BLaER1 treated with 17β-estradiol and CSF1 and Interleukin-3, amounts not matched to agents 10 nM and 100 nM (cell line): Measurements from ENCODE around the gene DAZAP1.
A peak's percentile ranks its signal among the peaks of the same experiment; 100 is the strongest.
"Not testable (repeated sequence)": the region's sequence is repeated elsewhere in the genome, so short reads cannot be mapped to it uniquely, and the experiment has no call there.

Experiments
- H3K27ac ChIP-seq, 11 experiments: shearing (Covaris generic); formaldehyde crosslinking; 2 replicates each; pipeline ENCODE4 v1.8.1; 2022
- H3K27me3 ChIP-seq, 11 experiments: shearing (Covaris generic); formaldehyde crosslinking; 2 replicates each; pipeline ENCODE4 v1.8.1; 2022
- H3K36me3 ChIP-seq, 11 experiments: shearing (Covaris generic); formaldehyde crosslinking; 2 replicates each; pipeline ENCODE4 v1.8.1; 2022
- H3K4me1 ChIP-seq, 10 experiments: shearing (Covaris generic); formaldehyde crosslinking; 2 replicates each; pipeline ENCODE4 v1.8.1; 2022
- H3K4me2 ChIP-seq, 11 experiments: shearing (Covaris generic); formaldehyde crosslinking; 2 replicates each; pipeline ENCODE4 v1.8.1; 2022
- H3K4me3 ChIP-seq, 10 experiments: shearing (Covaris generic); formaldehyde crosslinking; 2 replicates each; pipeline ENCODE4 v1.8.1; 2022
- H3K9ac ChIP-seq, 11 experiments: shearing (Covaris generic); formaldehyde crosslinking; 2 replicates each; pipeline ENCODE4 v1.8.1; 2022
- H3K9me3 ChIP-seq, 11 experiments: shearing (Covaris generic); formaldehyde crosslinking; replicated peaks in 1 of 11; 2 replicates each; pipeline ENCODE4 v1.8.1; 2022
- H4K20me1 ChIP-seq, 11 experiments: shearing (Covaris generic); formaldehyde crosslinking; 2 replicates each; pipeline ENCODE4 v1.8.1; 2022
- Cebpa-rat ChIP-seq, 11 experiments: shearing (Covaris generic); IDR thresholded peaks; 2 replicates each; pipeline ENCODE4 v1.8.1; 2022

The DAZAP1 gene

DNA sequence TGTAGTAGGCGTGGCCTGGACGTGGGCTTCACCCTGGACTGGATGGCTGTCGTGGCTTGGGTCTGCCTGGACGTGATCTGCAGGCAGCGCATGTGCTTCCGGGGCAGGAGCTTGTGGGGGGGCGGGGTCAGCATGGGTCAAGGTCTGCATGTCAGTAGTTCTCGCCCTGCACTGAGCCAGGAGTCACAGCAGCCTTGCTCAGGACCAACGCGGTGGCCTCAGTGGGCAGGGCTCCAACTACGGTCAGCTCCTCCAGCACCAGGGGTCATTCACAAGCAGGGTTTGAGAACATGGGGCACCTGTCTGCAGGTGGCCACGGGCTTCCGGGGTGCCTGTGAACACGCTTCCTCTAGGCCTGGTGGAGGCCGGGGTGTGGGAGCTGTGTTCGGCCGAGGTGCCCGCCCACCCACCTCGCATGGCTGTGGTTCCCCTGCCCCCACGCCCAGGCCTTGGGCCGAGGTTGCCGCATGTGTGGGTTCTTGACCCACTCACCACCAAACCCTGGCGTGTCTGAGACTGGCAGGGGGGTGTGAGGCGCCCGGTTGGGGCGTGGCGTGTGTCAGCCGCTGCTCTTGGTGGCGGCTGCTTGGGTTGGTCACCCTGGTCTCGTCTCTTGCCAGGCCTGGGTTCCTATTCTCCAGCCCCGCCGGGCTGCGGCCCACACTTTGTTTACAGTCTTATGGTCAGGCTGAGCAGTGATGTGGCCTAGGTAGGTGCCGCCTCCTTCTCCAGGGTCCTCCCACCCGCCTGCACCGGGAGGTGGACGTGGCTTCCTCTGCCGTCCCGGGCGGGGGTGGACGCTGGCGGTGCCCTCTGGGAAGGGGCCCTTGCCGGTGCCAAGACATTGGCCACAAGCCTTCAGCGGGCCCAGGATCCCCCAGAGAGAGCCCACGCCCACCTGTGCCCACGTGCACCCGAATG, 26.0 kb downstream of the DAZAP1 start:
- peaks cover 23 to 44% (median 40%) of the 10 kb centered on the region in 10 experiments for H3K4me1 ChIP-seq
- no peak overlapping the region for H3K4me3 ChIP-seq
- peaks cover 70 to 81% (median 74%) of the 10 kb centered on the region in 11 experiments for H3K36me3 ChIP-seq
- H3K27ac ChIP-seq, result no peak overlapping the region
- no peaks in the 10 kb centered on the region for H3K27me3 ChIP-seq
- no peaks in the 10 kb centered on the region for H3K9me3 ChIP-seq
- no peak for TF ChIP-seq Cebpa-rat (IDR thresholded peaks at IDR 0.05)
- H4K20me1 ChIP-seq, result peaks cover 58 to 97% (median 82%) of the 10 kb centered on the region in 11 experiments; a peak in 21 of 22 replicates
- H3K9ac ChIP-seq, result no peak overlapping the region; a peak in 1 of 22 replicates
- no peak overlapping the region for H3K4me2 ChIP-seq

DNA sequence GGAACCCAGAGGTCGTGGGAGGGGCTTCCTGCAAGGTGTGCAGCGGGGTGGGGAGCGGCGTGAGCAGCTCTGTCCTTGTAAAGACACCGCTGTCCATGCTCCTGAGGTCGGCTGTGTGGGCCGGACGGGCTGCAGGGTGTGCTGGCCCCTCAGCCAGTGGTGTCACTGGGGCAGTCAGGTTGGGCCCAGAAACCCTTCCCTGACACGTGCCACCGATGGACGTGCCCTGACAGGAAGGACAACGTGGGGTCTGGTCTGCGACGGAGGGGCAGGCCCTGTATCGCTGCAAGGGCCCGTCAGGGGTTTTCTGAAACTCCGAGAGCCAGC, 26.6 kb downstream of the DAZAP1 start:
- Histone ChIP-seq H3K27ac (no peak overlapping the region), H3K9me3 (no peaks in the 10 kb centered on the region), H3K36me3 (peaks cover 63 to 75% (median 68%) of the 10 kb centered on the region in 11 experiments), H3K27me3 (no peaks in the 10 kb centered on the region), H3K9ac (0 out of 22 replicates have a peak overlapping the region, but pooled peaks of 2 of the 11 experiments have one; percentile 19), H3K4me1 (peaks cover 23 to 44% (median 36%) of the 10 kb centered on the region in 10 experiments), H3K4me3 (no peak overlapping the region), H3K4me2 (no peak overlapping the region), H4K20me1 (peaks cover 53 to 97% (median 82%) of the 10 kb centered on the region in 11 experiments; a peak in 21 of 22 replicates)
- TF ChIP-seq Cebpa-rat (IDR thresholded peaks at IDR 0.05), result no peak

DNA sequence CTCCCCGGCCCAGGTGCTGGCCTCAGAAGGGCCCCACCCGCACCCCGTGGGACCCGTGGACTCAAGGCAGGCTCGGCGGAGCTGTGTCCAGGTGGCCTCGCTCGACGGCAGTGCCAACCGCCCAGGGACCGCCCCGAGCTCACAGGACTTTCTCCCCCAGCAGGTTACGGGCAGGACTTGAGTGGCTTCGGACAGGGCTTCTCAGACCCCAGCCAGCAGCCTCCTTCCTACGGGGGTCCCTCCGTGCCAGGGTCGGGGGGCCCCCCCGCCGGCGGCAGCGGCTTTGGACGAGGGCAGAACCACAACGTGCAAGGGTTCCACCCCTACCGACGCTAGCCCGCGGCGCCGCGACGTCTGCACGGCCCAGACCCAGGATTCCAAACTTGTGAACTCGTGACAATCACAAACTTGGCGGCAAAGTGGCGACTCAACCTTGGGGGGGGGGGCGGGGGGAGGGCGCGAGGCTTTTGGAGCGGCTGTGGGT, 27.2 kb downstream of the DAZAP1 start:
- Histone ChIP-seq H3K27ac (no peak overlapping the region; a peak in 1 of 22 replicates), H3K4me1 (peaks cover 27 to 47% (median 34%) of the 10 kb centered on the region in 10 experiments), H3K27me3 (no peaks in the 10 kb centered on the region), H3K4me3 (no peak overlapping the region), H3K4me2 (no peak overlapping the region), H3K9ac (0 out of 22 replicates have a peak overlapping the region, but pooled peaks of 2 of the 11 experiments have one; percentile 19), H3K36me3 (peaks cover 62 to 75% (median 67%) of the 10 kb centered on the region in 11 experiments), H3K9me3 (no peaks in the 10 kb centered on the region), H4K20me1 (peaks cover 53 to 97% (median 82%) of the 10 kb centered on the region in 11 experiments)
- no peak for TF ChIP-seq Cebpa-rat (IDR thresholded peaks at IDR 0.05)

DNA sequence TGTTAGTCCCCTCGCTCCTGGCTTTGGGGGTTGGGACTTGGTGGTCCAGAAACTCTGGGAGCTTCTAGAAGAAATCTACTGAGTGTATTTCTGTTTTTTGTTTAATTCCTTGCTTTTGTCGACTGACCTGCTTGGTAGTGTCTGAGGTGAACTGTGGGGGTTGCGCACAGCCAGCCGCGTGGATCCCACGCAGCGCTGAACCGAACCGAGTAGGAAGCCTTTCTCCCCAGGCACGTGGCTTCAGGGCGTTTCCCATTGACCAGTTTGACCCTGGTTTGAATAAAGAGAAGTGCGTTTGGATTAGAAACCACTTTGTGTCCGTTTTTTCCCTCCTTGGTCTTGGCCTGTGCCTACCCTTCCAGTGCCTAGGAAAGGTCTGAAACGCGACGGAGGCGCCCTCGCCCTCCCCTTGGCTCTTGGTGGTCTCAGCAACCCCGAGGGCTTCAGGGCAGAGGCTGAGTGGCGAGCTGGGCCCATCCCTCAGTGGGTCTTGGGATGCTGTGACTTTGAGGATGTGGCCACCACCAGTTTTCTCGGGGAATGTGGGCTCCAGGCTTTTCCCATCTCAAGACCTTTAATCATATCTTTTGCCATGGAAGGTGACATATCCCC, 28.1 kb downstream of the DAZAP1 start:
- H3K4me1 ChIP-seq, result peaks cover 35 to 56% (median 40%) of the 10 kb centered on the region in 10 experiments
- H4K20me1 ChIP-seq, result peaks cover 58 to 97% (median 83%) of the 10 kb centered on the region in 11 experiments
- peak overlapping the region in 2 of 11 experiments; percentile 6 to 9; a peak in 4 of 22 replicates for H3K27ac ChIP-seq
- H3K4me3 ChIP-seq, result no peak overlapping the region
- no peak for TF ChIP-seq Cebpa-rat (IDR thresholded peaks at IDR 0.05)
- no peaks in the 10 kb centered on the region for H3K9me3 ChIP-seq
- H3K27me3 ChIP-seq, result no peaks in the 10 kb centered on the region
- H3K9ac ChIP-seq, result peak overlapping the region in 2 of 11 experiments; percentile 20 to 28; a peak in 3 of 22 replicates
- peaks cover 63 to 75% (median 68%) of the 10 kb centered on the region in 11 experiments for H3K36me3 ChIP-seq
- peak overlapping the region in 4 of 11 experiments; percentile 8 to 35 (median 28); a peak in 6 of 22 replicates for H3K4me2 ChIP-seq

DNA sequence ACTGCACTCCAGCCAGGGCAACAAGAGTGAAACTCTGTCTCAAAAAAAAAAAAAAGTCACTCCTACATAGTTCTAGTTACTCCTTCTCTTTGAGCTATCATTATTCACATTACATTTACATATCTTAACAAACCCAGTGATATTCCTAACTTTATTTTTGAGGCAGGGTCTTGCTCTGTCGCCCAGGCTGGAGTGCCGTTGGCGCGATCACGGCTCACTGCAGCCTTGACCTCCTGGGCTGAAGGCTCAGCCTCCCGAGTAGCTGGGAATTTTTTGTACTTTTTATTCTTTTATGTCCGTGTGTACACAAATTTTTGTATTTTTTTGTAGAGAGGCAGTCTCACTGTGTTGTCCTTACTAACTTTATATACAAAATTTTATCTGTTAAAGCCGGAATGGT, 30.2 kb downstream of the DAZAP1 start:
- no peaks in the 10 kb centered on the region for H3K9me3 ChIP-seq
- no peak for TF ChIP-seq Cebpa-rat (IDR thresholded peaks at IDR 0.05)
- peaks cover 66 to 97% (median 89%) of the 10 kb centered on the region in 11 experiments for H4K20me1 ChIP-seq
- peak overlapping the region; percentile 31 to 68 (median 58) for H3K4me2 ChIP-seq
- peak overlapping the region in 8 of 11 experiments; percentile 2 to 100 (median 32); a peak in 9 of 22 replicates for H3K9ac ChIP-seq
- H3K4me3 ChIP-seq, result peak overlapping the region in 5 of 10 experiments; percentile 71 to 95 (median 90); a peak in 1 of 20 replicates
- H3K4me1 ChIP-seq, result peaks cover 43 to 77% (median 59%) of the 10 kb centered on the region in 10 experiments
- H3K27me3 ChIP-seq, result no peaks in the 10 kb centered on the region
- H3K36me3 ChIP-seq, result peaks cover 64 to 75% (median 68%) of the 10 kb centered on the region in 11 experiments
- peak overlapping the region in 6 of 11 experiments; percentile 35 to 98 (median 97); a peak in 8 of 22 replicates for H3K27ac ChIP-seq

DNA sequence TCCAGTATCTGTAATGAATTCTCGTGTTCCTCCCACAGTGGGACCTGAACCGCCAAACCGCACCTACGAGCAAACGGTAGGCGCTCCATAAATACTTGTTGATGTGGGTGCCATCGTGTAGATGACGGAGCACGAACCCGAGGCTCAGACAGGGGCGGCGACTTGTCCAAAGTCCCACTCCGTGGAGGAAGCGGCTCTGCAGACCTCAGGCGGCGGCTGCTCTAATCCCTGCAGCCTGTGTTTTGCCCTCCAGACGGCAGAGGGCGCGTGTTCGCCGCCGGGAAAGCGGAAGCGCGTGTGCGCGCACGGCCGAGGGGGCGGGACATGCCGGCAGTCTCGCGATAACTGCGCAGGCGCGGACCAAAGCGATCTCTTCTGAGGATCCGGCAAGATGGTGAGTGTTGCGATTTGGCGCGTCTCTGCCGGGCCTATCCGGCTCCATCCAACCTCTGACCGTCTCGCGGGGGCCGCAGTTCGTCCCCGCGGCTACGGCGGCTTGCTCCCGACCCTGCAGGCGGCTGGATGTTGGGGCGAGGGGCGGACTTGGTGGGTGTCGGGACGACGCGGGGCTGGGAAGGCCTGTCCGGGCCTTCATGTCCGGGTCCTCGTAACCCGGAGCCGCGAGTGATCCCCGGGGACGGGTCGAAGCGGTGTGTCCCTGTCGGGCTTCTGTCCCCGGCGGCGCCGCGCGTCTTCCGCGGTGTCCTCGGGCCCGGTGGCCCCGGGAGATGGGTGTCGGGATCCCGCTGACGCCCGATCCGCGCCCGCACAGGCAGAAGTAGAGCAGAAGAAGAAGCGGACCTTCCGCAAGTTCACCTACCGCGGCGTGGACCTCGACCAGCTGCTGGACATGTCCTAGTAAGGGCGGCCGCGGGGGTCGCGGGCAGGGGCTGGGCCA, 30.9 kb downstream of the DAZAP1 start, which contains the start of gene RPS15:
Gene RPS15, plus strand, starts transcription at position 362 of the 898 bp plus-strand sequence. Its CDS starts 30 bp downstream, at position 392.
- no peak for TF ChIP-seq Cebpa-rat (IDR thresholded peaks at IDR 0.05)
- Histone ChIP-seq H4K20me1 (peaks cover 66 to 97% (median 89%) of the 10 kb centered on the region in 11 experiments), H3K27me3 (no peaks in the 10 kb centered on the region), H3K4me1 (peaks cover 49 to 82% (median 62%) of the 10 kb centered on the region in 10 experiments), H3K9me3 (no peaks in the 10 kb centered on the region), H3K27ac (peak within 1 kb of the TSS; percentile 91 to 99 (median 98)), H3K9ac (peak within 1 kb of the TSS; percentile 96 to 100 (median 99)), H3K4me3 (peak within 1 kb of the TSS; percentile 71 to 98 (median 90)), H3K4me2 (peak within 1 kb of the TSS; percentile 95 to 99 (median 98)), H3K36me3 (peaks cover 57 to 75% (median 68%) of the 10 kb centered on the region in 11 experiments)

DNA sequence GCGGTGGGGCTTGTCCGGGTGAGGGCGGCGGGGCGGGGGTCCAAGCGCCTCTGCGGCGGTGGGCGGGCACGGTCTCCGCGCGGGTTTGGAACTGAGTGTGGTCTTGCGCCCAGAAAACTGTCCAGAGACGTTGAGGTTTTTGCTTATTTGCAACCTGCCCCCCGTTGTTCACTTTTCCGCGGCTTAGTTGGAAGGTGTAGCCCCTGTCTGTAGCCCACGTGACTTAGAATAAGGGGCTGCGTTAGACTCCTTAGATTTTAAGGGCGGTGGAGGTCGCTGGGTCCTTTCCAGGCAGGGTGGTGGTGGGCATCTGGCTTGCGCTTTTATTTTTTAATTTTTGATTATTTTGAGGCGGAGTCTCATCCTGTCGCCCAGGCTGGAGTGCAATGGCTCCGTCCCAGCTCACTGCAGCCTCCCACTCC, 31.6 kb downstream of the DAZAP1 start:
- Histone ChIP-seq H3K36me3 (peaks cover 50 to 69% (median 63%) of the 10 kb centered on the region in 11 experiments), H3K4me3 (peak overlapping the region; percentile 71 to 98 (median 90)), H3K9me3 (no peaks in the 10 kb centered on the region), H4K20me1 (peaks cover 64 to 97% (median 89%) of the 10 kb centered on the region in 11 experiments), H3K9ac (peak overlapping the region; percentile 96 to 100 (median 99)), H3K27me3 (no peaks in the 10 kb centered on the region), H3K4me1 (peaks cover 55 to 82% (median 67%) of the 10 kb centered on the region in 10 experiments), H3K27ac (peak overlapping the region; percentile 91 to 99 (median 98)), H3K4me2 (peak overlapping the region; percentile 95 to 99 (median 98))
- TF ChIP-seq Cebpa-rat (IDR thresholded peaks at IDR 0.05), result no peak

DNA sequence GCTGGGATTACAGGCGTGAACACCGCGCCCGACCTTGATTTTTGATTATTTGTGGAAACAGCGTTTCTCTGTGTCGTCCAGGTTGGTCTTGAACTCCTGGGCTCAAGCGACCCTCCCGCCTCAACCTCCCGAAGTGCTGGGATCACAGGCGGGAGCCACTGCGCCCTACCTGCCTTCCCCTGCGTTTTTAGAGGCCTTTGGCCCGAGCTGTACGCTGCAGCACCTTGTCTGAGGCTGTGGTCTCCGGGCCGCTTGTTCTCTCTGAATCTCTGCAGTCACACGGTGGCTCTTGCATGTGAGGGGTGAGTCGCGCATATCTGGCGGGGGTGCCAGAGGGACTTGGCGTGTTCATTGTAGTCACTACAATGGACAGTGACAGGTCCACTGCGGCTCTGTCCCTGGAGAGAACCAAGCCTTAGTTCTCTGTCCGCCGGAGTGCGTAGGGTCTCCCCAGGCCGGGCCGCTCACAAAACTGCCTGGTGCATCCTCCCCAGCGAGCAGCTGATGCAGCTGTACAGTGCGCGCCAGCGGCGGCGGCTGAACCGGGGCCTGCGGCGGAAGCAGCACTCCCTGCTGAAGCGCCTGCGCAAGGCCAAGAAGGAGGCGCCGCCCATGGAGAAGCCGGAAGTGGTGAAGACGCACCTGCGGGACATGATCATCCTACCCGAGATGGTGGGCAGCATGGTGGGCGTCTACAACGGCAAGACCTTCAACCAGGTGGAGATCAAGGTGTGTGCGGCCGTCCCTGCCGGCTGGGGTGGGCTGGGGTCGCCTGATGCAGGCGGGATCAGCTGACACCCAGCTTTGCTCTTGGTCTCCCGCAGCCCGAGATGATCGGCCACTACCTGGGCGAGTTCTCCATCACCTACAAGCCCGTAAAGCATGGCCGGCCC, 32.4 kb downstream of the DAZAP1 start:
- not testable (repeated sequence) for H3K9me3 ChIP-seq, H3K27me3 ChIP-seq
- H3K4me3 ChIP-seq, result peak overlapping the region; percentile 71 to 98 (median 90)
- peak overlapping the region; percentile 95 to 99 (median 98) for H3K4me2 ChIP-seq
- peak overlapping the region; percentile 96 to 100 (median 99) for H3K9ac ChIP-seq
- peaks cover 42 to 61% (median 55%) of the 10 kb centered on the region in 11 experiments for H3K36me3 ChIP-seq
- peaks cover 62 to 97% (median 89%) of the 10 kb centered on the region in 11 experiments for H4K20me1 ChIP-seq
- peaks cover 63 to 85% (median 75%) of the 10 kb centered on the region in 10 experiments for H3K4me1 ChIP-seq
- peak overlapping the region; percentile 91 to 99 (median 98); a peak in 21 of 22 replicates for H3K27ac ChIP-seq
